Suppressor macrophage treated with lipopolysaccharide for 1 hour (primary cell): Measurements from ENCODE around the gene CACNA1C.
A peak's percentile ranks its signal among the peaks of the same experiment; 100 is the strongest.

ENCODE experiments used
- DNase-seq, 3 donors: peaks; one replicate each; pipeline ENCODE4 v3.0.0-alpha.2; 2020 to 2022

CACNA1C gene

DNA sequence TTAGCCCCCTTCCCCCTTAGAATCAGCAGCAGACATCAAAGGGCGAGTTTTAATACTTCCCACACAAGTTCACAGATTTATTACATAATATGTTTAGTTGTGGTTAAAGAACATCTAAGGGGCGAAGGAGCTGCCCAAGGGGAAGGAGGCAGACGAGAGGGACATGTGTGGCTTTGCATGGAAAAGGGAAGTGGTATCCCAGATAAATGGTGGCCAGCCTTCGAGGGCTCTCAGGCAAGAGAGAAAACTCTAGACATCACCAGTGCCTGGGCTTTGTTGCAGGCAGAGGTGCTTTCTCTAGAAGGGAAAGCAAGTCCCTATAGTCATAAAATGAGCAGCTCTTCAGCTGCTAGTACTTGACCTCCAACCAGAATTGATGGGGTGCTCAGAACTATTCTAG, 121.2 kb downstream of the CACNA1C start:
- DNase-seq = peak; percentile 47 to 52 (median 51)

DNA sequence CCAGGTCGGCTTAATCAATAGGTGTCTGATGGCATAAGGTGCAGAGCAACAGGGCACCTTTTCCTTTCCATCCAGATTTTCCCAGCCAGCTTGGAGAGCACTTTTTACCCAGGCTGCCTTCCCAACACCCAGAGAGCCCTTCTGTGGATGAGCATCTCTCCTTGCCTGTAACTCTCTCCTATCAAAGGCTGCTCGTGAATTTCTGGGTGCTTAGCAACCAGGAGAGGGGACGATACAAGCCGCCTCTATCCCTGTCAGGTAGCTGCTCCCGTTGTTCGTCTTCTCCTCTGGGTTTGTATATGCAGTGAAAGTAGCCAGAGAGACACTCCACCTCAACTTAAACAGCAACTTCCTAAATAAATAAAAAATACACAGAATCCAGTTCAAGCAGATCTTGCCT, 124.2 kb downstream of the CACNA1C start:
- no peak for DNase-seq

DNA sequence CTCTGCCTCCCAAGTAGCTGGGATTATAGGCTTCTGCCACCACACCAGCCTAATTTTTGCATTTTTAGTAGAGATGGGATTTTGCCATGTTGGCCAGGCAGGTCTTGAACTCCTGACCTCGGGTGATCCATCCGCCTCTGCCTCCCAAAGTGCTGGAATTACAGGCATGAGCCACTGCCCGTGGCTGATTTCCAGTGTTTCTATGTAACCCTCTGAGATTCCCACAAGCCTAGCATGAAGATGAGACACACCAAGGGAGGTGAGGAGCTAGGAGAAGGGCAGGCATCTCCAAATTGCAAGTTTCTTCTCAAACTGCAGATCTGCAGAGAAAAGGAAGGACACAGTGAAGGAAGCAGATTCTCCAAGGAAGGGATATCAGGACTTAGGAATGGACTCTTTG, 125.0 kb downstream of the CACNA1C start:
- no peak for DNase-seq

DNA sequence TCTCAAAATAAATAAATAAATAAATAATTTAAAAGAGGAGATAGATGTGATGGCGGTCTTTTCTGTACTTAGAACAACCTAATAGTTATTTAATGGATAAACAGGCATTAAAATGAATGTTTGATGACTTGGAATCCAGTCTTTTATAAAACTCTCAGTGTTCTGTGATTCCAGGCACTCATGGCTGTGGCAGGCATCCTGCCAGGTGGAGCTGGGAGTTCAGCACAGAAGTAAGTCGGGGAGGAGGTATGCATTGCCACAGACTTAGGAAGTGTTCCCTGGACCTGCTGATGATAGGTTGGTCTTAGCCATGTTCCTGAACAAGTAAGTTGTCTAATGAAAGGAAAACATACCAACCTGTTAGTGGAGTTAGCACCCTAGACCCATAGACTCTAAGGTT, 126.3 kb downstream of the CACNA1C start:
- DNase-seq = no peak

DNA sequence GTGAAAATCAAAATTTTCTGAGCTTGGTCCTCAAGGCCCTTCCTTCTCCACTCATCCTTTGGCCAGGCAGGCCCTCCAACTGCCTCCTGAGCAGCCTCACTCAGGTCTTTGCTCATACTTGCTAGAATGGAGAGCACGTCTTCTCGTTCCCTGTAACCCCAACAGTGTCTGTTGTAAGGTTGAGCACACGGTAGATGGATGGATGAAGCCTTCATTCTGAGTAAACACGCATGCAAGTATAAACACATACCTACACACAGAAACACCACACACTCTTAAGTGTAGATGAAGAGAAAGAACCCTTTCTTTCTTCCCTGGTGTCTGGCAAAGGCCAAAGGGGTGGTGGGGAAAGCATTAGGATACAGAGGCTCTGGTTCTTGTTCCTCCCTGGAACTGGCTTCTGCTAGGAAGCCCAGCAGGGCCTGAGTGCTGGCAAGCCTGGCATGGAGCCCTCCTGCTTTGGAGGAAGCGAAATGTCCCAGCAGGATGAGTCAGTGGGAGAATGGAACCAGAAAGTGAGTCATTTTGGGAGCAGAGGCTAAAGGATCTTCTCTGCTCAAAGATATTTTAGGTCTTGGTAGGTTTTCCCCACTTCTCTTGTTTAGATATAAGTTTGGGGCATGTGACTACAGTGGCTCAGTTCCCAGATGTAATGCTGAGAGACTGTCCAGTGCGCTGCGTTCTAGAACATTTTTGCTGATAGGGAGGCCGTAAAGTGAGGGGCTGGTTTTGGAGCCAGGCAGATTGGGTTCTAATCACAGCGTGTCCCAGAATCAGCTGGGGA, 127.4 kb downstream of the CACNA1C start:
- DNase-seq = peak; percentile 78 to 91 (median 82)

DNA sequence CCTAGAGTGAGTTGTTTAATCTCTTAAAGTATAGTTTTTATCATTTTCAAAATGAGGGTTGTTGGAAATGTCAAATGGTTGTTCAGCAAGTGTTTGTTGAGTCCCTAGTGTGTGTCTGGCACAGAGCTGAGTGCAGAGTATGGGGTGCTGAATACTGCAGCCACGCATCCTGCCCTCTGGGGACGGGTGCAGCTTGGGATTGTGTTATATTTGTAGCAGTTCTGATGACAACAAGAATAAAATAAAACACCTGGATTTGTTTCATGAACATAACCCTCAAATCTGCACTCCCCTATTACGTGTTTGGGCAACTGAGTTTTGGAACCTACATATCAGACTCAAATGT, 127.9 kb downstream of the CACNA1C start:
- no peak for DNase-seq

DNA sequence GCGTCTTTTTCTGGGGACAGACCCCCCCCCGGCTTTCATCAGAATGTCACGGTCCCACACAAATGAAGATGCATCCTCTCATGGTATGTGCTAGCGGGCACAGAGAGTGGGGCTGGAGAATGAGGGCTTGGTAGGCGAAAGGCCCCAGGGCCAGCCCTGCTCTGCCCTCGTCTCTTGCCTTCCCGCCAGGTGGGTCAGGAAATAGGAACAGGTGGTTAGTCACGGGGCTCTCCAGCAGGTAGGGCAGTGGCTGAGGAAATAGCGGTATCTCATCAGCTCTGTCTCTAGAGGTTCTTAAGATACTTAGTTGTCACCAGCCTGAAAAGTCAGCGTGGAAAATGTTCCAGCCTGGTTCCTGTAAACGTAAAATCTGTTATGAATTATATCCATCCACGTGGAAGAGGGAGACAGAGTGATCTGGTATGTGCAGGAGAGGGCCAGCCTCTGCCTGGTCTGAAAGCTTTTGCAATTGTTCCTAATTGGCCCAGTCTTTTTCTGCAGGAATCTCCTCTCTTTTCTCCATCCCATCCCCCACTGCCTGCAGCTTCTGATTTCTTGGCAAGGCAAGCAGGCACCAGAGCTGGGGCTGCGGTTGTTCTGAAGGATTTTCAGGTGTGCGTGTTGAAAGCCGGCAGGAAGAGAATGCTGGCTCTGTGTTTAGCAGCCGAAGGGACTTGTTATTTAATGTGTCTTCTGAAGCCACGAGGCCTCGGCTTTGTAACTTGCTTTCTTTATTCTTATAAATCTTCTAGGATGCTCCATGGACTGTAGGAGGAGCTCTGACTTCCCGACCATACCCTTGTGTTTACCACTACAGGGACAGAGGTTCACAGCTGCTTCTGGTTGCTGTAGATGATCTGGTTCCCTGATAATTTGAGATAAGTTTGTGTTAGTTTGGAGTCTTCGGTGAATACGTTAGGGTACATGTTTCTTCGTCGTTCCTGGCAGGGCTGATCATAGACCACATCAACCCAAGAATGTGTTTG, 131.1 kb downstream of the CACNA1C start:
- peak in 1 of 3 donors; percentile 12 for DNase-seq

DNA sequence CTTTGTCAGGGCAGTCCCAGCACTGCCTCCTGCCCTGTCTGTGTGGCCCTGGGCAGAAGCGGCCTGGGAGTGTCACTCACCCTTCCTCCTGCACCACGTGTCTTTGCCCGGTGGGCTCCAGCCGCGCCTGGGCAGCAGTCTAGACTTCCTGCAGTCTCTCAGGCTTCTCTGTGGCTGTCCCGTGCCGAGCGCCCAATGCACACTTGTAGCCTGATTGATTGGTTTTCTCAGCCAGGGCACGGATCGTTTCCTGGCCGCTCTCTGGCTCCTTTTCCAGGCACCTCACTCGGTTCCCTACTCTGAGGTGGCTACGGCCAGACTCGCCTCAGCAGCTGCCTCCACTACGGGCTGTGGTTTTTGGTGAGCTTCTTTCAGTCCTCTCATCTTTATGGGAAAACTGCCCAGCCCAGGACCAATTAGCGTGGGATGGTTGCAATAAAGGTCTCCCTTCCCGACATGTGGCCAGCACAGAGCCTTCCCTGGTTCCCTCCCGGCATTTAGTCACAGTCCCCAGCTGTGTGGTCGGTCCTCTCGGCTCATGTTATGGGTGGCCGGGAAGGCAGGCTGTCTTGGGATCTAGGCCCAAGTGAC, 133.1 kb downstream of the CACNA1C start:
- no peak for DNase-seq

DNA sequence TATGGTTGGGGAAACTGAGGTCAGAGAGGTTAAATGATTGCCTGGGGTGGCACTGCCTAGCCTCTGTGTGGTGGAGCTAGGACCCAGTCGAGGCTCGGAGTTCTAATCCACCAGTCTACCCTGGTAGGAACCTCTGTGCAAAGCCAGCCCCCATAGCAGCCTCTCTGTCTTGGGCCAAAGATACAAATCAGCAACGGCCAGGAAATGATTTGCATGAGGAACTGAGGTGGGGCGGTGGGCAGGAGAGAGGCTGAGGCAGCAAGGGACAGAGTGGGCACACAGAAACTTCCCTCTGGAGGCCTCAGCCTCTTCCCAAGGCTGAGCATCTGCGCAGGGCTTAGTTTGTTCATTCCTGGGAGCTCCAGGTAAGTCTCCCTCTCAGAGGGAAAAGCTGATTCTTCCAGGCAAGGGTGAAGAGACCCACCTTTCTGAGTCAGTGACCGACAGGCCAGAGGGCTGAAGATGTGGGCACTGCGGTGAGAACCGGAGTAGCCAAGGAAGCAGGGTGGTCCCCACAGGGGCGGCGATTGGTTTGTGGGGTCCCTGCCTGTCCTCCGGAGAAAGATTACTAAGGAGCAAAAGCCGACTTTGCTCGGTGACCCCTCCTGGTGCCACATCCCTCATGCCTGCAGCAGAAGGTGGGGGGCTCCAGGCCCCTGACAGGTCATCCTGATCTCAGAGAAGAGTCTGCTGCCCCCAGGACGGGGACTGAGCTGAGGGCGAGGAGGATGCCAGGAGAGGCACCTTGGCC, 134.6 kb downstream of the CACNA1C start:
- DNase-seq = no peak

DNA sequence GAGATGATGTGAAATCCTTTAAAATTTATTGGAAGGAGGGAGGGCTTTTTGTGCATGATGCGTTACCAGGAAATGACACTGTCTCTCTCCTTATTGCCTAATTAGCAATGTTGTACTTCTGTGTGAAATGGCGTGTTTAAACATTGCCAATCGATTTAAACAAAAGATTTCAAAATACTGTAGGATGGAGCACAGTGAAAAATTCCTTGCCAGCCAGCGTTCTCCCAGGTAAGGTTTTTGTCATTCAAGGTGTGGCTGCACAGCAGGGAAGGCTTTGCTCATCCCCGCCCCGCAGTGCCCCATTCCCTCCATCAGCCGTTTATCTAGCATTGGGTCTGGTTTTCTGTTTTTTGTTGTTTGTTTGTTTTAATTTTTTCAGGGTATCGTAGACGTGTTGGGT, 137.3 kb downstream of the CACNA1C start:
- no peak for DNase-seq

DNA sequence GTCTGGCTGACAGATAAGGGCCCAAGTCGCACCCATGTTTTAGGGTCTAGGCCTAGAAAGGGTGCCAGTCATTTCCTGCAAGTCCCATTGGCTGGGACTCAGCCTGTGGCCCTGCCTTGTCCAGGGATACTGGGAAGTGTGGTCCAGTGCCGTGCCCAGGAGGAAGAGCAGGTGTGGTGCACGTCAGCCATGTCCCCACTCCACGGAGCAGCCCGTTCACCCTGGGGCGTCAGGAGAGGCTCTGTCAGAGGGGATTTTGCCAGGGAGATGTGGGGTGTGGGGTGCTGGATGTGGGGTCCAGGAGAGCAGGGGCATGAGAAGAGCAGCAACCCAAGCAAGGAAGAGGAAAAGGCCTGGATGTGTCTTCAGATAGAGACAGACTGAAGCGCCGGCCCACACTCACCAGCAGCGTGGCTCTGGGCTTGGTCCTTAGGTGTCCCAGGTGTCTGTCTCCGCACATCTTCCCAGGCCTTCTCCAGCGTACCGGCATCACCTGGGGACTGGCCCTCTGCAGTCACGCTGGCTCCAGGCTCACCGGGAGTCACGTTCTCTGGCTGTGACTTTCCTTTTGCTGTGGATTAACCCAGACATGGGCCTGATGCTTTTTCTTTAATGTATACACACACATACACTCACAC, 138.2 kb downstream of the CACNA1C start:
- no peak for DNase-seq

DNA sequence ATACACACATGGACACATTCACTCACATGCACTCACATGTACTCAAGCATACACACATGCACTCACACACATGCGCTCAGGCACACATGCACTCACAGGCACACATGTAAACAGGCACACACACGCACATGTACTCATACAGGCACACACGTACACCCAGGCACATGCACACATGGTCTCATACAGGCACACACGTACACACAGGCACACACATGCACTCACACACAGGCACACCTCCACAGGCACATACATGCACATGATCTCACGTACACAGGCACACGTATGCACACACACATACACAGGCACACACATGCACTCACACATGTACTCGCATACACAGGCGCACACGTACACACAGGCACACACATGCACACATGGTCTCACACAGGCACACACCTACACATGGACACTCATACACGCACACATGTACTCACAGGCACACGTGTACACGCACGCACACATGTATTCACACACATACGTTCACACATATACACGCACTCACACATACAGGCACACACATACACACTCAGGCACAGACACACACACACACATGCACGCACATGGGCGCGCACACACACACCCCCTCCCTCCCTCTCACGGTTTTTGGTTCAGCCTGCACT, 138.9 kb downstream of the CACNA1C start:
- no peak for DNase-seq

DNA sequence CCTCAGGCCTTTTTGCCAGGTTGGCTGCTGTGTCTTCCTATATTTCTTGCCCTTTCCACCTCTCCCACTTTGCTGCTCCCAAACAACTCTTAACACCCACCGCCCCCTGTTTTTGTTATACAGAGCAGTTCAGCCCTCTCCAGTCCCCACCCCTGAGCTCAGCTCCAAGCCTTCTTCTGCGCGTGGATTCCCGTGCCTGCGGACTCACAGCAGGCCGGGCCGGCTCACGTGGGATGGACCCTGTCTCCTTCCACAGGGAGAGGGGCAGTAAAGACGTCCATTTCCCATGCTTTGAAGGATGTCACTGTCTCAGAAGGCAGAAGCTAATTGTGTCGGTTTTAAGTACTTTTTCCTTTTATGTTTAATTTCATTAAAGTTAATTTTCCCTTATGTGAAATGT, 139.4 kb downstream of the CACNA1C start:
- no peak for DNase-seq

DNA sequence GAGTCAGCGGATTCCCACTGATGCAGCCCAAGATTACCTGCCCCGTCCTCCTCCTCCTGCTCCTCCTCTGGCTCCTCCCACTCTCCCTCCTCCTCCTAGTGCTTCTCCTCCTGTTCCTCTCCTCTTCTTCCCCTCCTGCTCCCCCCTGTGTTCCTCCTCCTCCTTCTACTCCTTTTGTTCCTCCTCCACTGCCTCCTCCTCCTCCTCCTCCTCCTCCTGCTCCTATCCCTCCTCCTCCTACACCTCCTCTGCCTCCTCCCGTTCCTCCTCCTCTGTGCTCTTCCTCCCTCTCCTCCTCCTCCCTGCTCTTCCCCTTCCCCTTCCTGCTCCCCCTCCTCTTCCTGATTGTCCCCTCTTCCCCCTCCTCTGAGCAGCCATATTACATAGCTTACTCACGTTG, 141.3 kb downstream of the CACNA1C start:
- DNase-seq = no peak

DNA sequence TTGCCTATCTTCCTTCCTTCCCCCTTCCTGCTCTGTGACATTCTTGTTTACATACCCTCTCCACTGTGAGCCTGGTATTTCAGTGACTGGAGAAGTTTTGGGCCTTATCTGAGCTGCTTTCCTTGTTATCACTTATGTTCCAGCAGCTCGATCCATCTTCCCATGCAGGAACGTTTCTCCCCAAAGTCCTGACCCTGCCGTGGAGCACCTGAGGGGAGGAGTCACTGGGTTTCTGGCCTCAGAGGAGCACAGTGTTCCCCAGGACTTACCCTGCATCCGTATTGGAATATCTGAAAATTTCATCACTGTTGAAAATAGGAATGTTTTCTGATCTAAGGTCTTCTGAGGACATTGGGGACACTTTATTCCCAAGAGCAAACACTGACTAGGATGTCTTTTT, 141.8 kb downstream of the CACNA1C start:
- DNase-seq = no peak

DNA sequence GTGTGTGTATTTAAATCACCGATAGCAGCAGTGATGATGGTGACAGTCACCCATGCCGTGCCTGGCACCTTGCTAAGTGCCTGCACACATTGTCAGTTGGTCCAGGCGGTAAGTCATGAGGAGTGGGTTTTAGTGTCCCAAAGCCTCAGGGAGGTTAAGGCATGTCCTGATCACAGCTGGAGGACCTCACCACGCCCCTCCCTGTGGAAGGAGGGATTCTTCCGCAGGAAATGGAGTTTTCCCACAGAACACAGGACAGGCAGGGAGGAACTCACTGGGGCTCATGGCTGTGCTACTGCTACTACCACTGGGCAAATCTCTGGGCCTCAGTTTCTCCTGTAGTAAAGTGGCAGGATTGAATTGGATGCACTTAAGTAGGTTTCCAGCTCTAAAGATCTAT, 142.3 kb downstream of the CACNA1C start:
- no peak for DNase-seq

DNA sequence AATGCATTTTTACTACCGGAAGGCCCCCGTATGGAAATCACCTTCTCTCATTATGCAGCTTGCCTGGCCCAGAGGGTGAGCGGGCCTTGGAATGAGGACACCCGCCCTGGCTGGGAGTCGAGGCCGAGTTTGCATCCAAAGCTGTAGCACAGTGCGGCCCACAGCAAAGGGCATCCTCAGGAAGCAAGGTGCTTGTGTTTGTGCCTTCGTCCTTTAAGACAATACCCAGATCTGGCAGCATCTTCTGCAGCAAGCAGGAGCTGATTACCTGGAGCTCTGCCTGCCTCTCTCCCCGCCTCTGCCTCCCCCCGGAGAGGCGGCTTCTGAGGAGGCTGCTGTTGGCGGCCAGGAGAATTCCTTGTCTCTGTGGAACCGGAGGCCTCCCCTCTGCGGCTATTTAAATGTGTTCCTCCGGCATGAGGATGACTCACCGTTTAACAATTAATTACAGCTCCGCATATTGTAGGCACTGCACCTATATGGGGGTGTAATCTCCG, 145.3 kb downstream of the CACNA1C start:
- DNase-seq = no peak

DNA sequence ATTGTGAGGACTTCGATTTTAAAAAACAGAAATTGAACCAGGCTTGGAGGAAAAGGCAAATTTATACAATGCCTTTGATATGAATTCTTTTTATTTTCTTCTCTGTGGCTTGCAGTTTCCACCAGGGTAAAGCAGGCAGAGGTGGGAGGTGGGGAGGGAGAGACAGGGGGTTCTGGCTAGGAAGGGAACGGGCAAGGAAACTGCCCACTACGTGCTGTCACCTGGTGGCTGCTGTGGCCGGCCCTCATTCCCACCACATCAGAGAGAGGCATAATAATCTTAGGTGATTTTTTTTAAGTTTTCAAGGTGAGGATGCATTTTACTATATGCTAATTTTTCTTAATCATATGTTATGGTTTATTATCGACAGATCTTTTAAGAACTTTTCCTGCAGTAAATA, 145.8 kb downstream of the CACNA1C start:
- DNase-seq = no peak

DNA sequence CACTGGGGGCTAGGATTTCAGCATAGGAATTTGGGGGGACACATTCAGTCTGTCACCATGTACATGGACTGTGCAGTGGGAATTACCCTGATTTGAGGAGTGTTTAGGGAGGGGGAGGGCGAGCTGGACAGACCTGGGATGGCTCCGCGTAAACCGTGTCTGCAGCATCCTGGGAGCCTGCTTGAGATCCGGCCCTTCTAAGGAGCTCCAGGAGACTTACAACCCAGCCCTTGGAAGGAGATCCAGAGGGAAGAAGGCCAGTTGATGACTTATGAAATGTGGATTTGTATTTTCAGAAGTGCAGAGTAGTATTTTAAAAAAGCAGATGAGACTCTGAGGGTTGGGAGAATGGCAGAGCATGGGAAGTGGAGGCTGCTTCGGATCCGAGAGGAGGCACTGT, 153.2 kb downstream of the CACNA1C start:
- DNase-seq = no peak

DNA sequence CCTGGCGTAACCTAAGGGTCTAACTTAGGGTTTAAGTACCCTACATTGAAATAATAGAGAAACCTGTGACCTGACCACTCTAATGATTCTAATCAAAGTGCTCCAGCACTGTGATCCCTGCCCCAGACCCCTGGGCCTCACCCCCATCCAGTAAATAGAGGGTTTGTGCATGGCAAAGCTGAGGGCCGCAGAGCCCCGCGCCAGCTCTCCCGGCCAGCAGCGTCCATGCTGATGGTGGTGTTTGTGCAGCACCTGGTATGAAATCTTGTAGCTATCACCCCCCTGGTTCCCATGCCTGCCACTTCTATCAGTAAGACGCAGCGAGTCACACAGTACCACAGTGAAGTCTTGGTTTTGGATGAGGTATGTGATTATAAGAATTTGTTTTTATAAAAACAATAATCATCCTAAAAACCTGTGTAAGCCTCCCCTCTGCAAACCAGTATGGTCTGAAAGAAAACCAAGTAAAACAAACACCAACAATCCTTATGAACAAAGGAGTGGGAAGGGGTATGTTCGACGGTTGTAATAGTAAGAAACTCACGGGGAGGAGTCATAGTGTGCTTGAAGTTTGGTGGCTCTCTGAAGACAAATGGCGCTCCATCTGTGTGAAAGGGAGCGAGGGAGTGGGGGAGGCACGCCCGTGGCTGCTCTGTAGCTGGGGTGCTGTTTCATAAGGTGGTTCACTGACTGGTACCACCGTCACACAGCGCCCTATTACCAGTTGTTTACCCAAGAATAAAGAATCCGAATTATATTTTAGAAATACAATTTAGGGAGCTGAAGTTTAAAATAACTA, 156.2 kb downstream of the CACNA1C start:
- no peak for DNase-seq

DNA sequence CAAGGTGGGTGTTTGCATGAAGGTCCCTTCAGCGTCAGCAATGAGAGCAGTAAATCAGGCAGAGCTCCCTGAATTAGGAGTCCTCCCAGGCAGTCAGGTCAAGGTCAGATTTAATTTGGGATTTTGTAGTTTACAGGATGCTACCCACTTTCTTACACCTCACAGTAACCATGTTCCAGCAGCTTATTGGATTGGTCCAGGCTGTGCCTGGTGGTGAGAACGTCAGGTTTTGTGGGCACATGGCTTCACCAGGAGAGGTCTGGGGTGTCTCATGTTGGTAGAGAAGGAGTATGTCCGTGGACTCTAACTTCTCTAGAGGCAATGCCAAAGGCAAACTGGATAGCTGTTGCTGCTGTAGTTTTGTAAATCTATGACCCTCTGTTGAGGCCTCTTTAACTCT, 158.3 kb downstream of the CACNA1C start:
- DNase-seq = no peak
